Measurements from ENCODE around the gene PFKFB2. TPM values are rescaled to one million over a fixed set of nuclear protein-coding genes. Genes with fewer than 3 reads are reported as not detected.

PFKFB2 gene
- total RNA-seq, 4 donors from 2014 or later: 44.6 to 150 (median 116) TPM

DNA sequence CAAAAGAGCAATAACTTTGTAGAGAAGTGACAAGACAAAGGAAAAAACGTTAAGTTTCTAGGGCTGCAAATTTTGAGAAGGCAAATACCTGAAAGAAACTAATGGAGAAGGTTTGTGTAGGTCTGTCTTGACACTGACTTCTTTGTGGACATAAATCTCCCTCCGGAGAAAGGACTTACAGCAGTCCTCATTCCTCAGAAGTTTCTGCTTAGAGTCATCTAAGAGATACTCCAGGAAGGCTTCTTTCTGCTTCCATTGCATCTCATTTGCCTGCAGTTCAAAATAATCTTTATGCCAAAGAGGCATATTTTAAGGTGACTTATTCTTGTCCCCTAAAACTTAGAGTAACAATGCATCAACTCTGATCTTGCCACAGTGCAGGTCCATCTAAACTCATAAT lies 31.2 kb downstream of the PFKFB2 start:
- Histone ChIP-seq H3K27ac (no peak overlapping the region), H3K4me1 (peaks cover 0 to 6% (median 3%) of the 10 kb centered on the region in 4 donors), H3K9me3 (no peaks in the 10 kb centered on the region), H3K36me3 (no peaks in the 10 kb centered on the region), H3K27me3 (no peaks in the 10 kb centered on the region), H3K4me3 (no peak overlapping the region)
- no peak for TF ChIP-seq POLR2A (IDR thresholded peaks at IDR 0.05)
- TF ChIP-seq, protein P1, sequence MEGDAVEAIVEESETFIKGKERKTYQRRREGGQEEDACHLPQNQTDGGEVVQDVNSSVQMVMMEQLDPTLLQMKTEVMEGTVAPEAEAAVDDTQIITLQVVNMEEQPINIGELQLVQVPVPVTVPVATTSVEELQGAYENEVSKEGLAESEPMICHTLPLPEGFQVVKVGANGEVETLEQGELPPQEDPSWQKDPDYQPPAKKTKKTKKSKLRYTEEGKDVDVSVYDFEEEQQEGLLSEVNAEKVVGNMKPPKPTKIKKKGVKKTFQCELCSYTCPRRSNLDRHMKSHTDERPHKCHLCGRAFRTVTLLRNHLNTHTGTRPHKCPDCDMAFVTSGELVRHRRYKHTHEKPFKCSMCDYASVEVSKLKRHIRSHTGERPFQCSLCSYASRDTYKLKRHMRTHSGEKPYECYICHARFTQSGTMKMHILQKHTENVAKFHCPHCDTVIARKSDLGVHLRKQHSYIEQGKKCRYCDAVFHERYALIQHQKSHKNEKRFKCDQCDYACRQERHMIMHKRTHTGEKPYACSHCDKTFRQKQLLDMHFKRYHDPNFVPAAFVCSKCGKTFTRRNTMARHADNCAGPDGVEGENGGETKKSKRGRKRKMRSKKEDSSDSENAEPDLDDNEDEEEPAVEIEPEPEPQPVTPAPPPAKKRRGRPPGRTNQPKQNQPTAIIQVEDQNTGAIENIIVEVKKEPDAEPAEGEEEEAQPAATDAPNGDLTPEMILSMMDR (IDR thresholded peaks at IDR 0.05): no peak
- DNase-seq: no peak

DNA sequence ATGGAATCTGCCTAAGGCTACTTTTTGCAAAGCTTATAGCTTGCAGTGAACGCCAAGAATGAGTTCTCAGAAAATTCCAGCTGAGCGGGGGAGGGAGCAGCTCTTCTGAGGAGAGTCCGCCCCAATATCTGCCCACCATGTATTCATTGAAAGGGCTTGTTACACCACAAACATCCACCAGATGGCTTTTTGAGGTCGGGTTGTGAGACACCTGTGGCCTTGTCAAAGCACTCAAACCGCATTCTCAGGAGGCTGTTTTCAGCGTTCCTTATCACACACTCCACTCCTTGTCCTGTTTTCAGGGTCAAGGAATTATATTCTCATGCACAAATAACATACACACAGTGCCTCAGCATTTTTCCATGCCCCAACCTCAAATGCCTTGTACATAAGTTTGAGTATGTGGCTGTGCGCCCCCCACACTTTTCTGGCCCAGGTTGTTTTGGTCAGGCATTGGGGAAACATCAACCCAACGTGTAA lies 31.7 kb downstream of the PFKFB2 start:
- DNase-seq: peak in 2 of 3 donors; percentile 51 to 78
- no peaks in the 10 kb centered on the region for H3K9me3 ChIP-seq
- H3K27ac ChIP-seq: no peak overlapping the region
- H3K27me3 ChIP-seq: no peaks in the 10 kb centered on the region
- peak in 1 of 2 donors; percentile 19 for TF ChIP-seq POLR2A (IDR thresholded peaks at IDR 0.05)
- TF ChIP-seq, protein P1 (IDR thresholded peaks at IDR 0.05): peak; percentile 58 to 84 (median 74)
- peaks cover 0 to 6% (median 3%) of the 10 kb centered on the region in 4 donors for H3K4me1 ChIP-seq
- H3K4me3 ChIP-seq: no peak overlapping the region
- no peaks in the 10 kb centered on the region for H3K36me3 ChIP-seq

DNA sequence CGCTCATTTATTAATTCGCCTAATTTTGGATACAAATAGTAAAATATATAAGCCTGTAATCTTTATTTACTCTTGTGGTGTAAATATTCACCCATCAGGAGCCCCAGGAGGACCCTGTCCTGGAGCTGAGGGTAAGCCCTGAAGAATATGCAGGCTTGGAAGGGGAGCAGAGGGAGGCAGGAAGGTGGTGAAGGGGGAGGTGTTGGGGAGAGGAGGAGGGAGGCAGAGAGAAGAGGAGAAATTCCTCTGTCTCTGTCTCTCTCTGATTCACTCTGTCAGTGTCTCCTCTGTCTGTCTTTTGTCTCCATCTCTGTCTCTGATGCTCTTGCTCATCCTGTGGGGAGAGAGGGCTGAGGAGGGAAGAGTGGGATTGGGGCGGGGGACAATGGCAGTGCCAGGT lies 32.8 kb downstream of the PFKFB2 start:
- TF ChIP-seq POLR2A (IDR thresholded peaks at IDR 0.05): no peak
- TF ChIP-seq, protein P1 (IDR thresholded peaks at IDR 0.05): no peak
- no peaks in the 10 kb centered on the region for H3K9me3 ChIP-seq
- DNase-seq: no peak
- H3K27me3 ChIP-seq: no peaks in the 10 kb centered on the region
- no peak overlapping the region for H3K27ac ChIP-seq
- peaks cover 0 to 6% (median 3%) of the 10 kb centered on the region in 4 donors for H3K4me1 ChIP-seq
- no peak overlapping the region for H3K4me3 ChIP-seq
- no peaks in the 10 kb centered on the region for H3K36me3 ChIP-seq

DNA sequence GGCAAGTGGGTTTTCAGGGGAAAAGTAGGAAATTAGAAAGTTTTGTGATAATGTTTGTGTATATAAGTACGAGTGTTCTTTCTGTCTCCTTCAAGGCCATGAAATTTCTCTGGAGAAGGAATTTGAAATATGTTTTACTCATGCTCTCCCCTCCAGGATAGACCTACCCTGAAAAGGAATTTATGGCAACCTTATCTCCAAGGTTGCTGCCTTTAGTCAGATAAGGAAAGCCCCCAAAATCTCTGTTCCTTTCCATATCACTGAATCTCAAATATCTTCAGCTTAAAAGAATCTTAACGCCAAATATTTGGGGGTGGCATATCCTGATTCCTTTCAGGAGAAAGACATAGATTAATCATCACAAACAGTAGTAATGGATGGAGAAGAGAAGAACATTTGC lies 35.1 kb downstream of the PFKFB2 start:
- no peaks in the 10 kb centered on the region for H3K36me3 ChIP-seq
- H3K9me3 ChIP-seq: no peaks in the 10 kb centered on the region
- H3K27ac ChIP-seq: peak overlapping the region in 1 of 4 donors; percentile 64
- peaks cover 0 to 6% (median 3%) of the 10 kb centered on the region in 4 donors for H3K4me1 ChIP-seq
- no peak overlapping the region for H3K4me3 ChIP-seq
- H3K27me3 ChIP-seq: no peaks in the 10 kb centered on the region
- DNase-seq: no peak
- TF ChIP-seq, protein P1 (IDR thresholded peaks at IDR 0.05): no peak
- TF ChIP-seq POLR2A (IDR thresholded peaks at IDR 0.05): no peak

DNA sequence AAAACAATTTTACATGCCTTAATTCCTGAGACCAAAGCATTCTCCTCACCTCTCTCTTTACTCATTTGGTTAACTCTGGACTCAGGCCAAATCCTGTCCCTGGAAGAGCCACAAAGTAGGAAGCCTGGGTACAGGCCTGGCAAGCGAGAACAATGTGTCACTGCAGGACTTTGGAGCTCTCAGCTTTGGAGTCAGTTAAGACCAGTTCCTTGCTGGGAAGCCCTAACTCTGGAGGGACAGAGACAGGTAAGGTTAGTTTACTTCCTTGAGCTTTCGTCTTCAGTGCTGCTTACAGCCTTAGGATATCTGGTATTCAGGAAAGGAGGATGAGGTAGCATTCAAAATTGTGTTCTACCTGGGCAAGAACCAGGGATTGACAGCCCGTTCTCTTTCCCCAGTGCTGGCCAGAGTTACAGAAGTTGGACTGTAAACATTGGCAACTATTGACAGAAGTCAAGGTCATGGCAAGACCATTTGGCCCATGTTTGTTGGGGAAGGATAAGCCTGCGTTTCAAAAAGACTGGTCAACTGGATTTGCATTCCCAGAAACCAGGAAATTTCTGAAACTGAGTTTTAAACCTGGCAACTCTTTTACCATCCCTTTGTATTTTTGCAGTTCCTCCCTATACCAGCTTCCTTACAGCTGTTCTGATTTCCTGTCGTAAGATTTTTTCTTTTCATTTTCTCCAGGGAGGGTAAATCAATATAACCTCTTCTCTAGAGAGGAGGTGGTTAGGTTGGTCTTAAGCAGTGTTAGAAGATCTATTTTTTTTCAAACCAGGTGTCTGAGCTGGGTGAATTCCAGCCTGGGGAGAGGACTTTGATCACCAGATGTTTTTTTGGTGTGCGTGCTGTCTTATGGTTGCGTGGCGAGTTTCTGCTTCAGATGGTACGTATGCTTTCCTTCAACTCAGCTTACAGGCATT lies 35.9 kb downstream of the PFKFB2 start, which contains the start of gene C4BPB:
Gene C4BPB (plus strand): TSS at position 160 of the 926 bp plus-strand sequence. CDS start 672 bp downstream, at position 832.
- Histone ChIP-seq H3K27me3 (no peaks in the 10 kb centered on the region), H3K36me3 (no peaks in the 10 kb centered on the region), H3K4me3 (peak within 1 kb of the TSS in 2 of 4 donors; percentile 20 to 22), H3K9me3 (no peaks in the 10 kb centered on the region), H3K4me1 (peaks cover 0 to 6% (median 3%) of the 10 kb centered on the region in 4 donors), H3K27ac (peak within 1 kb of the TSS in 3 of 4 donors; percentile 25 to 64 (median 58))
- peak in 1 of 3 donors; percentile 75 for DNase-seq
- TF ChIP-seq POLR2A (IDR thresholded peaks at IDR 0.05): no peak
- TF ChIP-seq, protein P1 (IDR thresholded peaks at IDR 0.05): no peak
